ENCODE measurements around the gene ENPP3. TPM values are rescaled to one million over a fixed set of nuclear protein-coding genes. Genes with fewer than 3 reads are reported as not detected.

The ENPP3 gene
- total RNA-seq, 1 donor from 2014 or later, result 0.09 TPM

GRCh38 chr6:131778169-131778568, 141.1 kb downstream of the ENPP3 start:
- Histone ChIP-seq H3K4me3 (no peak overlapping the region), H4K20me1 (ENCODE audit: low read depth) (no peaks in the 10 kb centered on the region), H3K36me3 (no peaks in the 10 kb centered on the region), H3K4me2 (no peak overlapping the region), H3K9me3 (ENCODE audit: low read depth) (no peaks in the 10 kb centered on the region), H3K9ac (no peak overlapping the region), H3K27me3 (no peaks in the 10 kb centered on the region), H3K4me1 (no peaks in the 10 kb centered on the region), H3K27ac (no peak overlapping the region), H2AFZ (replicated peaks) (no peak overlapping the region), H3K79me2 (ENCODE audit: low read depth) (no peaks in the 10 kb centered on the region), H3F3A (ENCODE audit: low read depth) (no peaks in the 10 kb centered on the region)
- no peaks in the 10 kb centered on the region for H3K4me1 Mint-ChIP-seq
- no peak for DNase-seq (ENCODE audit: low spot score)
- H3K36me3 Mint-ChIP-seq, result no peaks in the 10 kb centered on the region
- no peak overlapping the region for H3K4me3 Mint-ChIP-seq
- H3K27ac Mint-ChIP-seq, result no peak overlapping the region
- H3K9me3 Mint-ChIP-seq, result no peaks in the 10 kb centered on the region
- TF ChIP-seq, protein P1, sequence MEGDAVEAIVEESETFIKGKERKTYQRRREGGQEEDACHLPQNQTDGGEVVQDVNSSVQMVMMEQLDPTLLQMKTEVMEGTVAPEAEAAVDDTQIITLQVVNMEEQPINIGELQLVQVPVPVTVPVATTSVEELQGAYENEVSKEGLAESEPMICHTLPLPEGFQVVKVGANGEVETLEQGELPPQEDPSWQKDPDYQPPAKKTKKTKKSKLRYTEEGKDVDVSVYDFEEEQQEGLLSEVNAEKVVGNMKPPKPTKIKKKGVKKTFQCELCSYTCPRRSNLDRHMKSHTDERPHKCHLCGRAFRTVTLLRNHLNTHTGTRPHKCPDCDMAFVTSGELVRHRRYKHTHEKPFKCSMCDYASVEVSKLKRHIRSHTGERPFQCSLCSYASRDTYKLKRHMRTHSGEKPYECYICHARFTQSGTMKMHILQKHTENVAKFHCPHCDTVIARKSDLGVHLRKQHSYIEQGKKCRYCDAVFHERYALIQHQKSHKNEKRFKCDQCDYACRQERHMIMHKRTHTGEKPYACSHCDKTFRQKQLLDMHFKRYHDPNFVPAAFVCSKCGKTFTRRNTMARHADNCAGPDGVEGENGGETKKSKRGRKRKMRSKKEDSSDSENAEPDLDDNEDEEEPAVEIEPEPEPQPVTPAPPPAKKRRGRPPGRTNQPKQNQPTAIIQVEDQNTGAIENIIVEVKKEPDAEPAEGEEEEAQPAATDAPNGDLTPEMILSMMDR (IDR thresholded peaks at IDR 0.05), result no peak
- no peak for TF ChIP-seq EZH2phosphoT487 (IDR thresholded peaks at IDR 0.05)
- no peak for TF ChIP-seq EZH2 (IDR thresholded peaks at IDR 0.05)
- peaks cover 5% of the 10 kb centered on the region for H3K27me3 Mint-ChIP-seq (ENCODE audit: insufficient read depth, low read depth)

- no peaks in the 10 kb centered on the region for H4K20me1 ChIP-seq (ENCODE audit: low read depth)
- H3K4me1 ChIP-seq, result no peaks in the 10 kb centered on the region
- no peak overlapping the region for H3K4me3 ChIP-seq
- no peak overlapping the region for H3K27ac ChIP-seq
- no peaks in the 10 kb centered on the region for H3K36me3 Mint-ChIP-seq
- no peaks in the 10 kb centered on the region for H3K27me3 ChIP-seq
- H3K27me3 Mint-ChIP-seq (ENCODE audit: insufficient read depth, low read depth), result peaks cover 5% of the 10 kb centered on the region
- H3K4me3 Mint-ChIP-seq, result no peak overlapping the region
- no peak overlapping the region for H3K27ac Mint-ChIP-seq
- no peak overlapping the region for H2AFZ ChIP-seq (replicated peaks)
- TF ChIP-seq, protein P1 (IDR thresholded peaks at IDR 0.05), result no peak
- no peak for TF ChIP-seq EZH2phosphoT487 (IDR thresholded peaks at IDR 0.05)
- no peak for TF ChIP-seq EZH2 (IDR thresholded peaks at IDR 0.05)
- H3F3A ChIP-seq (ENCODE audit: low read depth), result no peaks in the 10 kb centered on the region
- H3K36me3 ChIP-seq, result no peaks in the 10 kb centered on the region
- H3K4me1 Mint-ChIP-seq, result no peaks in the 10 kb centered on the region
- H3K9ac ChIP-seq, result no peak overlapping the region
- H3K9me3 ChIP-seq (ENCODE audit: low read depth), result no peaks in the 10 kb centered on the region
- no peaks in the 10 kb centered on the region for H3K9me3 Mint-ChIP-seq
- DNase-seq (ENCODE audit: low spot score), result no peak
- H3K79me2 ChIP-seq (ENCODE audit: low read depth), result no peaks in the 10 kb centered on the region
- H3K4me2 ChIP-seq, result no peak overlapping the region
These were observed 142.2 kb downstream of the ENPP3 start for GRCh38 chr6:131779304-131779703.

- H3K4me3 Mint-ChIP-seq, result no peak overlapping the region
- Histone ChIP-seq H3K9ac (no peak overlapping the region), H3K79me2 (ENCODE audit: low read depth) (no peaks in the 10 kb centered on the region), H3K4me2 (no peak overlapping the region), H3K27me3 (no peaks in the 10 kb centered on the region), H3F3A (ENCODE audit: low read depth) (no peaks in the 10 kb centered on the region), H3K27ac (no peak overlapping the region), H3K4me1 (no peaks in the 10 kb centered on the region), H3K4me3 (no peak overlapping the region), H4K20me1 (ENCODE audit: low read depth) (no peaks in the 10 kb centered on the region), H2AFZ (replicated peaks) (no peak overlapping the region), H3K36me3 (no peaks in the 10 kb centered on the region), H3K9me3 (ENCODE audit: low read depth) (no peaks in the 10 kb centered on the region)
- no peaks in the 10 kb centered on the region for H3K9me3 Mint-ChIP-seq
- DNase-seq (ENCODE audit: low spot score), result no peak
- no peak overlapping the region for H3K27ac Mint-ChIP-seq
- TF ChIP-seq, protein P1 (IDR thresholded peaks at IDR 0.05), result no peak
- TF ChIP-seq EZH2phosphoT487 (IDR thresholded peaks at IDR 0.05) (no peak), EZH2 (IDR thresholded peaks at IDR 0.05) (no peak)
- H3K36me3 Mint-ChIP-seq, result no peaks in the 10 kb centered on the region
- H3K4me1 Mint-ChIP-seq, result no peaks in the 10 kb centered on the region
- H3K27me3 Mint-ChIP-seq (ENCODE audit: insufficient read depth, low read depth), result peaks cover 2% of the 10 kb centered on the region
These were observed 143.5 kb downstream of the ENPP3 start for GRCh38 chr6:131780600-131780999.

Measured in neural progenitor cell (in vitro differentiated cells).